RWPE2 (cell line): ENCODE results near the gene RASSF7.

ENCODE experiments used
- ATAC-seq: fragments of 200-7000 bp; cut with Tn5 transposase; 3 replicates; pipeline ENCODE4 v1.9.1; 2021; ENCODE audit warnings: low read depth
- DNase-seq: peaks from one replicate; pipeline ENCODE4 v3.0.0-alpha.2; 2020; ENCODE audit warnings: low spot score
- H3K27ac ChIP-seq: fragments of 450-650 bp; 2 replicates; pipeline ENCODE4 v1.5.1; 2017; ENCODE audit warnings: mild to moderate bottlenecking; ENCODE audit not compliant: poor library complexity, severe bottlenecking
- H3K27me3 ChIP-seq: fragments of 250-450 bp; sonication (Bioruptor Pico); 2 replicates; pipeline ENCODE4 v1.5.1; 2021; ENCODE audit warnings: mild to moderate bottlenecking, moderate library complexity; ENCODE audit not compliant: insufficient read depth, poor library complexity, severe bottlenecking
- H3K36me3 ChIP-seq: fragments of 250-450 bp; sonication (Bioruptor Pico); 2 replicates; pipeline ENCODE4 v1.5.1; 2020; ENCODE audit warnings: low read depth, mild to moderate bottlenecking, moderate library complexity
- H3K4me1 ChIP-seq: fragments of 250-450 bp; sonication (Bioruptor Pico); 2 replicates; pipeline ENCODE4 v1.5.1; 2021; ENCODE audit warnings: mild to moderate bottlenecking, moderate library complexity; ENCODE audit not compliant: insufficient read depth, poor library complexity, severe bottlenecking
- H3K4me3 ChIP-seq: fragments of 250-450 bp; sonication (Bioruptor Pico); 2 replicates; pipeline ENCODE4 v1.5.1; 2021; ENCODE audit warnings: mild to moderate bottlenecking, moderate library complexity; ENCODE audit not compliant: severe bottlenecking
- H3K9me3 ChIP-seq: fragments of 250-450 bp; sonication (Bioruptor Pico); 2 replicates; pipeline ENCODE4 v1.5.1; 2021; ENCODE audit warnings: mild to moderate bottlenecking, moderate library complexity; ENCODE audit not compliant: severe bottlenecking
- CTCF ChIP-seq: fragments of 450-650 bp; IDR thresholded peaks from one replicate; pipeline ENCODE4 v1.5.1; 2017; ENCODE audit warnings: mild to moderate bottlenecking, moderate library complexity; ENCODE audit not compliant: poor library complexity, severe bottlenecking

The RASSF7 gene

GRCh38 chr11:558503-558902 is 2.3 kb upstream of the RASSF7 start:
- DNase-seq = no peak
- ATAC-seq = no peak
- H3K4me1 ChIP-seq = no peaks in the 10 kb centered on the region
- no peak overlapping the region for H3K27ac ChIP-seq
- TF ChIP-seq CTCF = no peak
- H3K27me3 ChIP-seq = peaks cover 7% of the 10 kb centered on the region
- H3K4me3 ChIP-seq = no peak overlapping the region
- H3K9me3 ChIP-seq = no peaks in the 10 kb centered on the region
- H3K36me3 ChIP-seq = peaks cover 6% of the 10 kb centered on the region; the same call in 1 of the 2 replicates

- peaks cover 7% of the 10 kb centered on the region for H3K27me3 ChIP-seq
- no peak for TF ChIP-seq CTCF
- H3K4me1 ChIP-seq = no peaks in the 10 kb centered on the region
- H3K36me3 ChIP-seq = peaks cover 12% of the 10 kb centered on the region
- H3K27ac ChIP-seq = no peak overlapping the region
- no peak for ATAC-seq
- H3K4me3 ChIP-seq = no peak overlapping the region
- no peak for DNase-seq
- no peaks in the 10 kb centered on the region for H3K9me3 ChIP-seq
These were observed 1.6 kb upstream of the RASSF7 start for GRCh38 chr11:559020-559620.

GRCh38 chr11:559712-560304 is 962 bp upstream of the RASSF7 start:
- peaks cover 15% of the 10 kb centered on the region for H3K36me3 ChIP-seq
- no peaks in the 10 kb centered on the region for H3K9me3 ChIP-seq
- ATAC-seq = no peak
- no peaks in the 10 kb centered on the region for H3K4me1 ChIP-seq
- no peak for DNase-seq
- peak overlapping the region; percentile 93 for H3K4me3 ChIP-seq
- peak overlapping the region; percentile 81 for H3K27ac ChIP-seq
- no peak for TF ChIP-seq CTCF
- peaks cover 7% of the 10 kb centered on the region for H3K27me3 ChIP-seq

GRCh38 chr11:561148-562003 is 606 bp downstream of the RASSF7 start:
- TF ChIP-seq CTCF = no peak
- H3K27me3 ChIP-seq = no peaks in the 10 kb centered on the region
- H3K27ac ChIP-seq = peak overlapping the region; percentile 81
- no peaks in the 10 kb centered on the region for H3K9me3 ChIP-seq
- H3K36me3 ChIP-seq = peaks cover 22% of the 10 kb centered on the region
- DNase-seq (no peak), ATAC-seq (peak; percentile 48)
- no peaks in the 10 kb centered on the region for H3K4me1 ChIP-seq
- peak overlapping the region; percentile 93 for H3K4me3 ChIP-seq
